VCaP (cell line): ENCODE results near the gene ACP2.

Experiments
- H3K27ac ChIP-seq: fragments of 450-650 bp; 2 replicates; pipeline ENCODE4 v1.5.1; 2017
- CTCF ChIP-seq: fragments of 450-650 bp; conservative IDR thresholded peaks from 2 replicates; pipeline ENCODE4 v1.5.1; 2017; ENCODE audit warnings: mild to moderate bottlenecking, moderate library complexity

Gene ACP2

GRCh38 chr11:47229161-47229560, 19.5 kb downstream of the ACP2 start:
- no peak for TF ChIP-seq CTCF
- no peak overlapping the region for H3K27ac ChIP-seq

GRCh38 chr11:47225552-47226400, 22.8 kb downstream of the ACP2 start:
- TF ChIP-seq CTCF, result no peak
- H3K27ac ChIP-seq, result no peak overlapping the region

- H3K27ac ChIP-seq, result no peak overlapping the region
- TF ChIP-seq CTCF, result no peak
Observed at GRCh38 chr11:47222696-47223095, 25.9 kb downstream of the ACP2 start.

GRCh38 chr11:47220401-47220821, 28.2 kb downstream of the ACP2 start:
- H3K27ac ChIP-seq, result no peak overlapping the region
- TF ChIP-seq CTCF, result no peak

GRCh38 chr11:47216121-47216798, 32.4 kb downstream of the ACP2 start:
- TF ChIP-seq CTCF, result no peak
- no peak overlapping the region for H3K27ac ChIP-seq

- TF ChIP-seq CTCF, result no peak
- peak overlapping the region; percentile 76 for H3K27ac ChIP-seq
Observed at GRCh38 chr11:47215366-47215910, 33.2 kb downstream of the ACP2 start.

GRCh38 chr11:47213950-47214565, 34.6 kb downstream of the ACP2 start:
- TF ChIP-seq CTCF, result no peak
- peak overlapping the region; percentile 76 for H3K27ac ChIP-seq
